ENCODE measurements around the gene FBXL20.
"Not testable (repeated sequence)": the region's sequence is repeated elsewhere in the genome, so short reads cannot be mapped to it uniquely, and the experiment has no call there.

The FBXL20 gene

DNA sequence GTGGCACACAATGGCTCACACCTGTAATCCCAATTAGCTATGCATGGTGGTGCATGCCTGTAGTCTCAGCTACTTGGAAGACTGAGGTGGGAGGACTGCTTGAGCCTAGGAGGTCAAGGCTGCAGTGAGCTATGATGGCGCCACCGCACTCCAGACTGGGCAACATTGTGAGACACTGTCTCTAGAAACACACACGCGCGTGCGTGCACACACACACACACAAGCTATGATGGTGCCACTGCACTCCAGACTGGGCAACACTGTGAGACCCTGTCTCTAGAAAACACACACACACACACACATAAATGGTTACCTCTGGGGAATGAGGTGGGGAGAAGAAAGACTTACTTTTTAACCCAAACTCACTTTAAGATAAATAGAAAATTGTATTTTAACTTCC is 16.4 kb downstream of the FBXL20 start:
- no peak for DNase-seq

DNA sequence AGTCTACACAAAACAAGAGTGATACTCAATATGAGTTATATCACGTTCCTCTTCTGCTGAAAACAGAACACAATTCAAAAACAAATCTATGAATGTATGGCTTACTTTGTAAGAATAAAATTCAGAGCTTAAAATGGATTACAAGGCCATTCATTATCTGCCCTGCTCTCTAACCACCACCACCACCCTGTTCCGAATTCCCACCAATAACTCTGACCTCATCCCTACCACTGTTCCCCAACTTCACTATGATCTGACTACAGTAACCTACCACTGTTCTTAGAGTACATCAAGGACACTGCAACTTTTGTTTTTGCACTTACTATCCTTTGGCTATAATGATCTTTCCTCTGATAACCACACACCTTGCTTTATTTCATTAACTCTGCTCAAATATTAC is 21.3 kb downstream of the FBXL20 start:
- DNase-seq, result no peak

DNA sequence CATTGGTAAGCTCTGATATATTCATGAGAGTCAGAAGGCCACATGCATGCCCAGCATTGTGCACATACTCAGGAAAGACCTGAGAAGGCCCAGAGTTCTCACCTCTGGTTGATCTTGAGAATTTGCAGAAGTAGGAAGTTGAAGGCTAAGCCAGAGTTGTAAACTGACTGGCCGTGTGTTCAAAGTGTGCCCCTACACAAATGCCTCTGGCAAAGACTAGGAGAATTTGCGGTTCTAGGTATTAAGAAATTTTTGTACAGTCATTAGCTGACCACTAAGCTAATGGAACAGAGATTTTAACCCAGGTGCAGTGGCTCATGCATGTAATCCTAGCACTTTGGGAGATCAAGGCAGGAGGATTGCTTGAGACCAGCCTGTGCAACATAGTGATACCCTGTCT is 25.0 kb downstream of the FBXL20 start:
- DNase-seq, result no peak

DNA sequence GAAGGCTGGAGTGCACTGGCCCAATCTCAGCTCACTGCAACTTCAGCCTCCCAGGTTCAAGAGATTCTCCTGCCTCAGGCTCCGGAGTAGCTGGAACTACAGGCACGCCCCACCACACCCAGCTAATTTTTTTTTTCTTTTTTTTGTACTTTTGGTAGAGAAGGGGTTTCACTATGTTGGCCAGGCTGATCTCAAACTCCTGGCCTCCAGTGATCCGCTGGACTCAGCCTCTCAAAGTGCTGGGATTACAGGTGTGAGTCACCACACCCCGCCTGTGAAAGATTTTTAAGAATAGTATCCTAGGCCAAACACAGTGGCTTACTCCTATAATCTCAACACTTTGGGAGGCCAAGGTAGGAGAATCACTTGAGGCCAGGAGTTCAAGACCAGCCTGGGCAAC is 33.6 kb downstream of the FBXL20 start:
- not testable (repeated sequence) for DNase-seq

DNA sequence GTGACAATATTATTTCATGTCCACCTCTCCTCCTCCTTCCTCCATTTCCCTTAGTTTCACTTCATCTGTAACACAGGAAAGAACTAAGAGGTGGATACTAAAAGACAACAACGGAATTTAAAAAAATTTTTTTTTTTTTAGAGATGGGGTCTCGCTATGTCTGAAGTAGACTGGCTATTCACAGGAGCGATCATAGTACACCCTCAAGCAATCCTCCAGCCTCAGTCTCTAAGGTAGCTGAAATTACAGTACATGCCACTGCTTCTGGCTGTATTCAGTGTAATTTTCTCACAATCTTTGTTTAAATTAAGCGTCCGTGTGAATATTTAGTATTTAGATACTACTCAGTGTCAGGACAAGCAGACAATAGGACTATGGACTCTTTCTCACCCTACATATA is 35.6 kb downstream of the FBXL20 start:
- no peak for DNase-seq

DNA sequence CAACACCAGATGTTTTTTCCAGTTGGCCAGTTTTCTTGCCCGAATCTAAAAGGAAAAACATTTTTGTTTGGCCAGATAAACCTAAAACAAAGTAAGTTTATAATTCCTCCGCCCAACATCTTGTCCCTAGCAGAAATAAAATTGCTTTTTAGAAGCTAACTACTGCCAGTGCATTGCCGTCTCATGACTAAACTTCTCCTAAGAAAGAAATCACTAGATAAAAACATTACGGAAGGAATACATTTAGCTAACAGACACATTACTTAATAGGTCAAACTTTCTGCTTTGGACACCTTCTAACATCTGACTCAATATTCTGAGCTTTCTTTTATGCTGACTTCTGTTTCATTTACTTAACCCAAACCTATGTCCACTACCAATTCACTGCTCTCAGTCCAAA is 36.2 kb downstream of the FBXL20 start:
- no peak for DNase-seq

DNA sequence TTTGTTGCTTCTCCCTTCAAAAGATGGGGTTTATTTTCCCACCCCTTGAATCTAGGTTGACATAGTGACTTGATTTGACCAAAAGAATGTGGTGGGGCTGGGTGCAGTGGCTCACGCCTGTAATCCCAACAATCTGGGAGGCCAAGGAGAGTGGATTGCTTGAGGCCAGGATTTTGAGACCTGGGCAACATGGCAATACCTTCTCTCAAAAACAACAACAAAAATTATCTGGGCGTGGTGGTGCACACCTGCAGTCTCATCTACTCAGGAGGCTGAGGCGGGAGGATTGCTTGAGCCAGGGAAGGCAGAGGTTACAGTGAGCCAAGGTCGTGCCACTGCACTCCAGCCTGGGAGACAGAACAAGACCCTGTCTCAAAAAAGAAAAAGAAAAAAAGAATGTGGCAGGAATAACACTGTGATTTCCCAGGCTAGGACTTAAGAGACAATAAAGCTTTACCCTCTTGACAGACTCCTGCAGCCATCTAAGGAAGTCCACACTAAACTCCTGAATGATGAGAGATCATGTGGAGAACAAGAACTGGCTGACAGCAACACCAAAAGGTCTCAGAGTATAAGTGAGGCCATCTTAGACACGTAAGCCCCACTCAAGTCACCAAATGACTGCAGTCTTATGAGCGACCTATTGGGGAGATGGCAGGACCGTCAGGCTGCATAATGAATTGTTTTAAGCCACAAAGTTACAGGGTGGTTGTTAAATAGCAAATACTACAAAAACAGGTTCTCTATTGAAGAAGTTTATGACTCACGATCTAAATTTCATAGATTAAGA is 37.0 kb downstream of the FBXL20 start:
- no peak for DNase-seq

DNA sequence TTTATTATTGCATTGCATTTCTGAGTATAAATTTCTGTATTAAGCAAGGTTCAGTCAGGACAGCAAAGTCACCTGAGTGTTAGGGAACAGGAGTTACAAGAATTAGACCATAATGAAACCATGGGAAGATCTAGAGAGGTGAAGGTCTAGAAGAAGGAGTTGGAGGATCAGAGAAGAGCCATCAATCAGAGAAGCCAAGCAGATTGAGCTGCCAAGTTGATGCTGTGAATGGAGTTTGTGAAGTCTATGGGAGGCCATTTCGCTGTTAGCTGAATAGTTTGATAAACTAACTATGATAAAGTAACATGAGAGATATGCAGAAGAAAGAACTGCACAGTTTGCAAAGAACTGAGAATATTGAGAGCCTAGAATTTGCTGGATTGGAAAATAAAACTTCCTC is 40.4 kb downstream of the FBXL20 start:
- peak in 1 of 51 donors; percentile 2 for DNase-seq

DNA sequence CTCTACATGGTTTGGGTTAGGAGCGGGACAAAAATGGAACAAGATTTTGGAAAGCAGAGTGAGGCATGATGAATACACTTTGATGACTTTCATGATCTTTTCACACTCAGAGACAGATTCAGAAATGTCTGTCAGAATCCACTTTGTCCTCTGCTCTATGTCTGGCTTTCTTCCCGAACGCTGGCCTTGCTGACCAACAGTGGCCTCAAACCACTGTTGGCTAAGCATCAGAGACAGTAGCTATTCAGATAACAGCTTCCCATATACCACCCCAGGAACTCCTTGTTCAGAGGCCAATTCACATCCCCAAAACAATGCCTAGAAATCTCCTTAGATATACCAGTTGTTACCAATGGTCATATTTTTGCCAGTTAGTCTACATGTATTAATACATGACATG is 40.9 kb downstream of the FBXL20 start:
- DNase-seq, result peak in 14 of 51 donors; percentile 2 to 40 (median 14)

DNA sequence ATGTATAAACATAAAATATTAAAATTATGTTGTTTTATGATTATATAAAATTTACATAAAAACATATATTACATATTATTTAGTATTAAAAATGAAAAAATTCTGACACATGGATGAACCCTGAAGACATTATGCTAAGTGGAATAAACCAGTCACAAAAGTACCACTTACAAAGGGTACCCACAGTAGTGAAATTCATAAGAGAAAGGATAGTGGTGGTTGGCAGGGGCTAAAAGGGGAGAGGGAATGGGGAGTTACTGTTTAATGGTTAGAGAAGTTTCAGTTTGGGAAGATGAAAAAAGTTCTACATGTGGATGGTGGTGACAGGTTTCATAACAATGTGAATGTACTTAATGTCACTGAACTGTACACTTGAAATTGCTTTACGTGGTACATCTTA is 41.4 kb downstream of the FBXL20 start:
- no peak for DNase-seq

DNA sequence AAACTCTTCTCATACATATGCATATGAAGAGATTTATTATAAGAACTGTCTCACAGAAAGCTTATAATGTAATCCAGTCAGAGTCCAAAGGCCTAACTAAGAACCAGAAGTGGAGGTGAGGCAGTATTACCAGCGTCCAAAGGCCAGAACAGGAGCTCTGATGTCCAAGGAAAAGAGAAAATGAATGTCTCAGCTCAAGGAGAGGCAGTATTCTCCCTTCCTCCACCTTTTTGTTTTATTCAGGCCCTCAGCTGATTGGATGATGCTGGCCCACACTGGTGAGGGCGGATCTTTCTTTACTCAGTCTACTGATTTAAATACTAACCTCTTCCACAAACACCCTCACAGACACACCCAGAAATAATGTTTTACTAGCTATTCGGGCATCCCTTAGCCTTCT is 43.4 kb downstream of the FBXL20 start:
- DNase-seq, result no peak

DNA sequence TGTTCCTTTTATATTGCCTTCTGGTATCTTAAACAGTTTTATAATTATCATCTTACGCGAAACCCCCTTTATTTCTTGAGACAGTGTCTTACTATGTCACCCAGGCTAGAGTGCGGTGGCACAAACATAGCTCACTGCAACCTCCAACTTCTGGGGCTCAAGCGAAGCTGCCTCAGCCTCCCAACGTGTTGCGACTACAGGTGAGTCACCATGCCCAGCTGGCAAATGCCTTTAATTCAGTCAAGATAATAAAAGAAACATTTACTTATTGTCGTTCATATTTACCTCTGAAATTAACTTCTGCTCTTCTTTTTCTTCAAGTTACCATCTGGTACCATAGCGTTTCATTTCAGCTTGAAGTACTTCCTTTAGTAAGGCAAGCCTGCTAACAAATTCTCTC is 43.9 kb downstream of the FBXL20 start:
- no peak for DNase-seq

DNA sequence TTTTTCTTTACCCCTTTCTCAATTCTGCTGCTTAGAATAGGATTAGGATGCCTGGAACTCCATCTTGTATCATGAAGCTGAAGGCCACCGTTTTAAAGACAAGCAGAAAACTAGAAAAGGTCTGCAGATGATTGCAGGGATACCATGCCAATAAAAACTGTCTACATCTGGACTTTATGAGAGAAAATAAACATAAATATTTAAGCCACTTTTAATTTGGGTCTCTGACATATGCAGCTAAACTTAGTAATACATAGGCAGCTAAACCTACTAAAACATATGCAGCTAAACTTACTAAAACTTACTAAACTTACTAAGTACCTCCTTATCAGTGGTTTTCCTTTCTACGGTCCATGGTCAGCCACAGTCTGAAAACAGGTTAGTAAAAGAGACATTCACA is 48.4 kb downstream of the FBXL20 start:
- DNase-seq, result no peak

DNA sequence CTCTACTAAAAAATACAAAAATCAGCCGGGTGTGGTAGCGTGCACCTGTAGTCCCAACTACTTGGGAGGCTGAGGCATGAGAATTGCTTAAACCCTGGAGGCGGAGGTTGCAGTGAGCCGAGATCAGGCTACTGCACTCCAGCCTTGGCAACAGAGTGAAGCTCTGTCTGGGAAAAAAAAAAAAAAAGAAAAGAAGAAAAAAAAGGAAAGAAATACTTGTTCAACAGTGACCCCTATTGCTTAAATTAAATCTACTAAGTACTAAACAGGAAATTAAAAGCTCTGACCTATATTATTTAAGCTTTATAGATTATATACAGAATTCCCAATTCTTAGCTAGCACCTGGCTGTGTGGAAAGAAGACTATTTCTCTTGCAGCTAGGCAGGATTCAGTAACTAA is 48.9 kb downstream of the FBXL20 start:
- DNase-seq, result no peak

DNA sequence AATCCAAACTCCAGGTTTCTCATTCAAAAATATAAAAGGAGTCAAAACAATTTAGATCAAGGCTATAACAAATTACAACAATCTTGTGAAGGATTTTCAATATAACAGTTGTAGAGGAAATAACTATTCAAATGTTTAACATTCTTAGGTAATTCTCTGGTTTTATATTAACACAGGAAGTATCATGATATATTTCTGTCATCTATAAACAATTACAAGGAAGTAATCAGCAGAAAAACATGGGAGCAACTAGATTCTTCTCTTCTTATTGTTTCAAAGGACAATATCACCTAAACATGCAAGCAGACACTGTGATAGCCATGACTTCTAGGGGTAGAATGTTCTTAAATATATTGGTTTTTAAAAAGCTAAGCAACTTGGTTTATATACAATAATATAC is 49.9 kb downstream of the FBXL20 start:
- no peak for DNase-seq

DNA sequence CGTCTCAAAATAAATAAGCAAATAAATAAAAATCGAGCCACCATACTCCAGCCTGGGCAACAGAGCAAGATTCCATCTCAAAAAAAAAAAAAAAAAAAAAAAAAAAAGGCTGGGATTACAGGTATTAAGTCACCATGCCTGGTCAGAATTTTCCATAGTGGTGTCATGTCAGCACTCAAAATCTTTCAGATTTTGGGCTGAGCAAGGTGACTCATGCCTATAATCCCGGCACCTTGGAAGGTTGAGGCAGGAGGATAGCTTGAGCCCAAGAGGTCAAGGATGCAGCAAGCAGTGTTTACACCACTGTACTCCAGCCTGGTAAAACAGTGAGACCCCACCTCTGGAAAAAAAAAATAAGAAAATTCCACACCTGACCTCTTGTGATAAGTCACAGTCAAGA is 52.2 kb downstream of the FBXL20 start:
- no peak for DNase-seq

DNA sequence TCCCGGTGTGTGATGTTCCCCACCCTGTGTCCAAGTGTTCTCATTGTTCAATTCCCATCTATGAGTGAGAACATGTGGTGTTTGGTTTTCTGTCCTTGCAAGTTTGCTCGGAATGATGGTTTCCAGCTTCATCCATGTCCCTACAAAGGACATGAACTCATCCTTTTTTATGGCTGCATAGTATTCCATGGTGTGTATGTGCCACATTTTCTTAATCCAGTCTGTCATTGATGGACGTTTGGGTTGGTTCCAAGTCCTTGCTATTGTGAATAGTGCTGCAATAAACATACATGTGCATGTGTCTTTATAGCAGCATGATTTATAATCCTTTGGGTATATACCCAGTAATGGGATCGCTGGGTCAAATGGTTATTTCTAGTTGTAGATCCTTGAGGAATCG is 54.6 kb downstream of the FBXL20 start:
- not testable (repeated sequence) for DNase-seq

DNA sequence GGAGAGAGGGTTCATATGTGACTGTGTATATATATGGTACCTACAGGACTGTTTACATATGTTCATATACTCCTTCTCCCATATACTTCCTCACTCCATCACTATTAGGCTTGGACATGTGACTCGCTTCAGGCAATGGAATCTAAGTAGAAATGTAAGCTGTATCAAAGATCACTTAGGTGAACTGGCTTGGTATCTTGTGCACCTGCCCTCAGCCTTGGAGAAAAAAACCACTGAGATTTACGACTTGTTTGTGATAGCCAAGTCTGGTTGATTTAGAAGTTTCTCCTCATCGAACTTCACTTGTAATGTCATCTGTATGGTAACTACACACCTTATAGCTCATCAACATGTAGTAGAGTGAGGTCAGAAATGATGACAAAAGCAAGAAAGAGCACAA is 59.9 kb downstream of the FBXL20 start:
- no peak for DNase-seq

DNA sequence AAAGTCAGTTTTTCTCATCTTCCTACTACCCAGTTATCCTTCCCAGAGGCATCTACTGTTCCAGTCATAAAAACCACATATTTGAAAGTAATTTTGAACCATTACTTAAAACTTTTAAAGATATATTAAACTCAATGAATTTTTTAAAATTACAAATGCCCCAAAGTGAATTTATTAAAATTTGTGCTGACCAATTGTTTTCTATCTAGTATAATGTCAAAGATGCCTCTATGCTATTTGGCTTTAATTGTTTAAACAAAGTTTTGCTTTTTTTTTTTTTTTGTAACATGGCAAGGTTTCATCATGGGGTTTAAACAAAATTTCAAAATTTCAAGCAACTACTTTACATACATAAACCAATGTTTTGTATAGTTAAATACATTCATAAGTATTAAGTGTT is 60.7 kb downstream of the FBXL20 start:
- no peak for DNase-seq

DNA sequence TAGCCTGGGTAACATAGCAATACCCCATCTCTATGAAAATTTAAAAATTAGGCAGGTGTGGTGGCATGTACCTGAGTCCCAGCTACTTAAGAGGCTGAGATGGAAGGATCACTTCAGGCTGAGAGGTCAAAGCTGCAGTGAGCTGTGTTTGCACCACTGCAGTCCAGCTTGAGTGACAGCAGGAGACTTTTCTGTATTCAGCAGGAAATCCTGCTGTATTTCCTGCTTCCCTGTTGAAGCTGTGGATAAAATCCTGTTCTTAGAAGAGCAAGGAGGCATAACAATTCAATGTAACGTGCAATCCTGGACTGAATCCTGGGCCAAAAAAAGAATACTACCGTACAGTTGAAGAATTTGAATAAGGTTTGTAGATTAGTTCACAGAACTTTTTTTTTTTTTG is 62.2 kb downstream of the FBXL20 start:
- no peak for DNase-seq

DNA sequence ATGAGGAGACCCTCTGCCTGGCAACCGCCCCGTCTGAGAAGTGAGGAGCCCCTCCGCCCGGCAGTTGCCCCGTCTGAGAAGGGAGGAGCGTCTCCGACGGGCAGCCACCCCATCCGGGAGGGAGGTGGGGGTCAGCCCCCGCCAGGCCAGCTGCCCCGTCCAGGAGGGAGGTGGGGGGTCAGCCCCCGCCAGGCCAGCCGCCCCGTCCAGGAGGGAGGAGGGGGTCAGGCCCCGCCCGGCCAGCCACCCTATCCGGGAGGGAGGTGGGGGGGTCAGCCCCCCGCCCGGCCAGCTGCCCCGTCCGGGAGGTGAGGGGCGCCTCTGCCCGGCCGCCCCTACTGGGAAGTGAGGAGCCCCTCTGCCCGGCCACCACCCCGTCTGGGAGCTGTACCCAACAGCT is 63.8 kb downstream of the FBXL20 start:
- not testable (repeated sequence) for DNase-seq

DNA sequence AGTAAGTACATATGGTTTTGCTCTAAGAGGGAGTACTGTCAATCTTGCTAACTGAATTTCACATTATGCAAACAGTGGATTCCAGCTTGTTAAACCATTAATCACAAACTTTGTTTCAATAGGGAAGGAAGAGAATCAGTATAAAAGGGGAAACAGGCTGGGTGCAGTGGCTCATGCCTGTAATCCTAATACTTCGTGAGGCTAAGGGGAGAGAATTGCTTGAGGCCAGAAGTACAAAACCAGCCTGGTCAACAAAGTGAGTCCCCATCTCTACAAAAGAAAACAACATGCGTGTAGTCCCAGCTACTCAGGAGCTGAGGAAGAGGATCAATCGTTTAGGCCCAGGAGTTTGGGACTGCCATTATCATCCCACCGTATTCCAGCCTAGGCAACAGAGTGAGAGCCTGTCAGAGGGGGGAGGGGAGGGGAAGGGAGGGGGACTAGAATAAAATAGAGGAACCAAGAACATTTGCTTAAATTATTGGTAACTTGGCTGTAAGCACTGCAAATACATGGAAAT is 65.7 kb downstream of the FBXL20 start:
- peak in 2 of 51 donors; percentile 2 to 19 for DNase-seq

DNA sequence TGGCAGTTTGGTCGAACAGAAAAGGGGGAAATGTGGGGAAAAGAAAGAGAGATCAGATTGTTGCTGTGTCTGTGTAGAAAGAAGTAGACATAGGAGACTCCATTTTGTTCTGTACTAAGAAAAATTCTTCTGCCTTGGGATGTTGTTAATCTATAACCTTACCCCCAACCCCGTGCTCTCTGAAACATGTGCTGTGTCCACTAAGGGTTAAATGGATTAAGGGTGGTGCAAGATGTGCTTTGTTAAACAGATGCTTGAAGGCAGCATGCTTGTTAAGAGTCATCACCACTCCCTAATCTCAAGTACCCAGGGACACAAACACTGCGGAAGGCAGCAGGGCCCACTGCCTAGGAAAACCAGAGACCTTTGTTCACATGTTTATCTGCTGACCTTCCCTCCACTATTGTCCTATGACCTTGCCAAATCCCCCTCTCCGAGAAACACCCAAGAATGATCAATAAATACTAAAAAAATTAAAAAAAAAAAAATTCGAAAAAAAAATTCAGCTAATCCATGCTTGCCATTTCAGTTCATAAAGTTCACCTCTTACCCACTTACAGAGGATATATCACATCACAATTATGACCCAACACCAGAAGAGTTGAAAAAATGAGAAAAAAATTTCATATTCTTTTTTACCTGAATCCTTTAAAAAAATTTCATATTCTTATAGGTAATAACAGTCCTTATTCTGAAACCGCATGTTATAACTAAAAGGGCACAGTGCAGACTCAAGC is 67.2 kb downstream of the FBXL20 start:
- DNase-seq, result not testable (repeated sequence)
